Medulla oblongata (tissue), 1 donor: ENCODE measurements around the gene ZNRF2.
"Not testable (repeated sequence)": the region's sequence is repeated elsewhere in the genome, so short reads cannot be mapped to it uniquely, and the experiment has no call there.

ENCODE experiments used
- DNase-seq: peaks from one replicate; pipeline ENCODE4 v3.0.0-alpha.2; 2015; ENCODE audit errors: extremely low spot score

Gene ZNRF2

GRCh38 chr7:30260246-30260768, 24.1 kb upstream of the ZNRF2 start:
- no peak for DNase-seq

DNA sequence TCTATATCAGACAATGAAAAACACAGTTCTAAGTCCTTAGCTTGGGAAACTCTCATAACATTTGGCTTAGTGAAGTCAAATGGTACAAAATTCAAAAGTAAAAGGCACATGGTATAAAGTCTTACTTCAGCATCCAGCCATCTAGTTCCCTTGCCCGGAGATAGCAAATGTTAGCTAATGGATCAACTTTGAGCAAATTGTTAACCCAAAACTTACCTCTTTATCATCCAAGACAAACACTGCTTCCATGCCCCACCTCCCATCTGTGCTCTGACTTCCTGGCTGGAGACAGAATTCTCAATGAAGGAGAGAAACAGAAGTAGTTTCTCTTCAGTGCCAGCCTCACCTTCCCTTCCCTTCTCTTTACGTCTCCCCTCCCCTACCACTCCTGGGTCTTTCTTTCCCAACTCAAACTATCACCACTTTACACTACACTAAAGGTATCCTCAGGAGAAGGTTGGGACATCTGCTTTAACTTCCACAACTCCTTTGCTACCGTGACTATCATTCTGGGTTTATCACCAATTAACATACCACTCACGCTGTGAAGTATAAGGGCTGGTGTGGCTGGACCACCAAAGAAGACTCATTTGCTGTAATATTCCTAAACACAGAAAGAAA, 21.2 kb upstream of the ZNRF2 start:
- no peak for DNase-seq

- no peak for DNase-seq
These were observed 20.3 kb upstream of the ZNRF2 start for GRCh38 chr7:30264052-30264451.

GRCh38 chr7:30265189-30265588, 19.2 kb upstream of the ZNRF2 start:
- not testable (repeated sequence) for DNase-seq

DNA sequence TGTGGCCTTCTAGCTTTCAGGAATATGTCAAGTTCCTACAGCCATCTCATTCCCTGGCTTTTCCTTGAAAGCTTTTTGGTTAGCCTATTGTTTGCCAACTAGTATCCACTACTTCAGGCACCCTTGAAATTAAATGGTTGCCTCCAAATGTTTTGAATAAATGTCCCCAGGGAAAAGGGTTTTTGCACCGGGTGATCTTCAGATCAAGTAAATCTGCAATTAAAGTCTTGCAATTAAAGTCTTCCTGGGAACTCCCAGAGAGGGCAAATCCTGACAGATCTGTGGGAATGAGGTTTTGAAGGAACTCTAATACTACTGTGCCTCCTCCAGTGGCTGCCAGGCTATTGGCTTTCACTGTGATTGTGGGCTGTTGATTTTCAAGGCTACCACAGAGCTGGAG, 17.7 kb upstream of the ZNRF2 start:
- DNase-seq: no peak

- DNase-seq: no peak
These were observed 15.8 kb upstream of the ZNRF2 start for GRCh38 chr7:30268586-30268985.

DNA sequence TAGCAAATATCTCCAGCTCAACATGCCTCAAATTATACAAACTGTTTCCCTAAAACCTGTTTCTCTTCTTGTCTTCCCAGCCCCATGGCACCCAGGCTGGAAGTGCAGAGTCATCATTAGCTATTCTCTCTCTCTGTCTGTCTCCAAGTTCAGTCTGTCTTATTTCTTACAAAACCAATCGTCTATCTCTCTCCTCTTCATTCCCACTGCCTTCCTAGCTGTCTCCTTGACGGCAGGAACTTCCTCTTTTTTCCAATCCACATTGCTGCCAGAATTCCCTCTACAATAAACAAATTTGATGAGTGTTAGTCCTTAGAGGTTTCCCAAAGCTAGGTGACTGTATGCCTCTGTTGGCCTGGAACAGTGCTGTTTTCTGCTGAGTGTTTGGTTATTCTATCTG, 14.9 kb upstream of the ZNRF2 start:
- no peak for DNase-seq

DNA sequence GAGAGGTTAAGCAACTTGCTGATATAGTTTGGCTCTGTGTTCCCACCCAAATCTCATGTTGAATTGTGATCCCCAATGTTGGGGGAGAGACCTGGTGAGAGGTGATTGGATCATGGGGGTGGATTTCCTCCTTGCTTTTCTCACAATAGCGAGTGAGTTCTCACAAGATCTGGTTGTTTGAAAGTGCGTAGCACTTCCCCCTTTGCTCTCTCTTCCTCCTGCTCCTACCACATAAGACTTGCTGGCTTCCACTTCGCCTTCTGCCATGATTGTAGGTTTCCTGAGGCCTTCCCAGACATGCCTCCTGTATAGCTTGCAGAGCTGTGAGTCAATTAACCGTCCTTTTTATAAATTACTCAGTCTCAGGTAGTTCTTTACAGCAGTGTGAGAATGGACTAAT, 13.5 kb upstream of the ZNRF2 start:
- DNase-seq: no peak

DNA sequence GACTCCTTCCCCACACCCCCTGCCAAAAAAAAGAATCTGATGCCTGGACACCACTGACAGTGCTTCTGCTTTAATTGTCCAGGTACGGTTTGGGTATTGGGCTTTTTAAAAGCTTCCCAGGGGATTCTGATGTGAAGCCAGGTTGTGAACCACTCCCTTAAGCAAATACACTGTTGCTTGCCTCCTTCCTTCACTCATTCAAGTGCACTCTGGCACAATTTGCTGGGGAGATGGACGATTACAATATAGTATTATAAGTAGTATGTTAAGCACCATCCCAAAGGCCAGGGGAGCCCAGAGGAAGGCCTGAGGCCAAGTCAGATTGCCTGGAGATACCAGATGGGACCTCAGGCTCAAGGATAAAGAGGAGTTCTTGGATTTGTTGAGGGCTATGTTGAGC, 12.3 kb upstream of the ZNRF2 start:
- DNase-seq: no peak

DNA sequence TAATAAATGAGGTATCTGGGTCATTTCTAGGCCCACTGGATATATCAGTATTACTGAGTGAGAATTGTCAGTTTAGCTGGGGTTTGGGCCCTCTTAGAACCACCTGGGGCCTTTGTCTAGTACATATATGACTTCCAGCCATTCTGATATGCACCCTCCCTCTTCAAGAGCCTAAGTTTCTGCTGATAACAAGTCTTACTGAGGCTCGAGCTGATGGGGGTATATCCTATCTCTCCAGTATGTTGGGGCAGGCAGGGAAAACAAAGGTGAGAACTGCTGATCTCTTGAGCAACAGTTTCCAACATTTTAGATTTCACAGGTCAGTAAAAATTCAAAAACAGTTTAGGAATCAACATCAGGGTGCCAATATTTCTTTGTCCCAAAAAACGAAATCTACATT, 10.8 kb upstream of the ZNRF2 start:
- no peak for DNase-seq

DNA sequence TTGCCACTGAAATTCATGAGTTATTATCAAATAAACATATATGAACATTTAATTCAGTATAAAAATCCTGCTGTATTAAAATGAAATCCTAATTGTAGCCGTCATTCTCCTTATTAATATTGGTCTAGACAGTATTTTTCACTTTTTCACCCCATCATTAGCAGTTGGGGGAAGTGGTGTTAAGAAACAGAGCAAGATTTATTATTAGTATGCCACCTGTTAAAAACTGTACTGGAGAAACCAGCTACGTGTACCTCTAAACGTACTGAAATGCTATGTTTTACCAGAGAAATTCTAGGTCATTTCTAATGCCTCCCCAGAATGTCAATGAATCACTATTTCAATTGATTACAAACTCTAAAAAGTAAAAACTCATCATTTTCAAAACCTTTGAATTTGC, 9.8 kb upstream of the ZNRF2 start:
- DNase-seq: no peak

GRCh38 chr7:30276203-30276900, 8.0 kb upstream of the ZNRF2 start:
- DNase-seq: peak; percentile 86

DNA sequence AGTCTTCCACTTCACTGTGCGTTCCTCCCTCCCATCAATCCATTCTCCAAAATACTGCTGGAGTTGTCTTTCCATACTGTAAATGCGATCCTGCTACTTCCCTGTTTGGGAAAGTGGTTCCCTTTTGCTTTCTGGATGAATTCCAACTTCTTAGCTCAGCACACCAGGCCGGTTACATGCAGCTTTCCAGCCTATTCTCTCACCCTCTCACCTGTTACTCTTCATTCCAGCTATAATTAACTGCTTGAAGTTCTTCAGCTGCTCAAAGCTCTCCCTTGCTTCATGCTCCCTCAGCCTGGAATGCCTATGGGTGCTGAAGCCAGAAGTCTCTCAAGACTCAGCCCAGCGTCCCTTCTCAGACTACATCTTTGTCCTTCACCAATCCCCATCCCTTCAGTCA, 6.0 kb upstream of the ZNRF2 start:
- DNase-seq: no peak

DNA sequence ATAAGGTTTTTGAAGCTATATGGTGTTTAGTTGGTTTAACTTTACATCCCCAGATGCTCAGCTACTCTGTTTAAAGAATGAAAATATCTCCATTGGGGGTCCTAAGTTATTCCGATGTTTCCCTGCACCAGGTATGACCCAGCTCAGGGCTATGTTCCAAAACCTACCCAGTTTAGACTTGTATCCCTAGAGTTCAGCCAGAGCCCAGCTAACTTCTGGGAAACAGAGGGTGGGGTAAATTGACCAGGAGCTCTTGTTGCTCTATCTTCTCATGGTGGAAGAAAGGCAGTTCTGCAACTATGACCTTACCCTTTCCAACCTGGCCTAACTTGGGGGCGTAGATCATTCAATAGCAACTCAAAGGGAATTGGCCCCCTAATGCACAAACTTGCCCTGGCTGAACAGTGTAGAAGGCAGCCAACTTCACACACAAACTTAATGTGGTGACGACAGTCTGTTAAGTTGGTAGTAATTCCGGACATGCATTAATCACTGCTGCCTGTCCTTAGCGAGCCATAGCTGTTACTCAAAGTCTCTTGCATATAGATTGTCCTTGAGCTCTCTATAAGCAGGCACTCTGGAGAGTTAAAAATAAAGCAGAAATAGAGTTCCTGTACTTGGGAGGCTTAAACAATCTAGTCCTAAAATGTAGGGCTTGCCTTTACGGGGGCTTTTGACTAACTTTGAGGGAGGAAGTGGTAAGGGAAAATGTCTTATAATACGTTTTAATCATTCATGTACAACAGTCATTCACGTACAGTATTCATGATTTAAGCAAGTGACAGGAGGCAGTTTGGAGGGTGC, 5.3 kb upstream of the ZNRF2 start:
- no peak for DNase-seq

GRCh38 chr7:30279653-30279904, 4.8 kb upstream of the ZNRF2 start:
- no peak for DNase-seq

GRCh38 chr7:30280631-30281030, 3.8 kb upstream of the ZNRF2 start:
- no peak for DNase-seq

- DNase-seq: no peak
These were observed 3.1 kb upstream of the ZNRF2 start for GRCh38 chr7:30281263-30281662.

- DNase-seq: no peak
These were observed 2.6 kb upstream of the ZNRF2 start for GRCh38 chr7:30281791-30282190.

- DNase-seq: no peak
These were observed 1.7 kb upstream of the ZNRF2 start for GRCh38 chr7:30282735-30283134.

DNA sequence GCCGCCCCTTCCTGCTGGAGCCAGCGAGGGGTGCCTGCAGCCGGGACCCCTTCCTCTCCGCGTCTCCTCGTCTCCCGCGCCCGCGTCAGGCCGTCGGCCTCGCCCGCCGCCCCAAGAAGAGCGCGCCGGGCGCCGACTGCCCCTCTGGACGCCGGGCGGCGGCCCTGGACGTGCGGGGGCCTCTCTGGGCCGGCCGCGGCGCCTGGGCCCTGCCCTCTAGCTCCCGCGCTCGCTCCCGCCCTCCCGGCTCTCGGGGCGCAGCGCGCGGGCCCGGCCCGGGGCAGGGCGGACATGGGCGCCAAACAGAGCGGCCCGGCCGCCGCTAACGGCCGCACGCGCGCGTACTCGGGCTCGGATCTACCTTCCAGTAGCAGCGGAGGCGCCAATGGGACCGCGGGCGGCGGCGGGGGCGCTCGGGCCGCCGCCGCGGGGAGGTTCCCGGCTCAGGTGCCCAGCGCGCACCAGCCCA, 704 bp downstream of the ZNRF2 start:
- no peak for DNase-seq

GRCh38 chr7:30285536-30286284, 1.3 kb downstream of the ZNRF2 start:
- peak; percentile 68 for DNase-seq

DNA sequence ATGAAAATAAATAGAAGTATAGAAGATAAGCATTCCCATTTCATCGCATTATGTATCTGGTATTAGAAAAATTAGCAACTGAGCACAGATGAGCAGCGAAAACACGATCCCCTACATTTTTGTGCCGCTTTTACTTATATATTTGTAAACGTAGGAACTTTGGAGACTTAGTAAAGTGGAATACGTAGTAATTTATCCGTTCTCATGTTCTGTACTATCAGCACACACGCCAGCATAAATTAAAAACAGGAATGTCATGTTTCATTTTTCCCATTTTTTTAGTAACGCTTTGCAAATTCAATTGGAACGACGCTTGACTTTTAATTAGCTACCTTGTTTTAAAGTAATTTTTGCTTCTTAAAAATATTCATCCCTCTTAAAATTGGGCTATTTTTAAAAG, 2.4 kb downstream of the ZNRF2 start:
- no peak for DNase-seq
